Subcutaneous abdominal adipose tissue (tissue), 5 donors: ENCODE data around the gene SHMT2.

ENCODE experiments used
- H3K27ac ChIP-seq: one replicate; pipeline ENCODE4 v1.7.0; 2013; ENCODE audit warnings: low read depth, mild to moderate bottlenecking, inconsistent platforms, low read length, moderate library complexity
- H3K27me3 ChIP-seq, 5 donors: one replicate each; pipeline ENCODE4 v1.7.0; 2013; ENCODE audit warnings: low read length in 5 of 5, inconsistent platforms in 1 of 5; ENCODE audit not compliant: control insufficient read depth in 5 of 5, insufficient read depth in 4 of 5
- H3K36me3 ChIP-seq, 5 donors: one replicate each; pipeline ENCODE4 v1.7.0; 2013; ENCODE audit warnings: low read length in 5 of 5; ENCODE audit not compliant: control insufficient read depth in 5 of 5, insufficient read depth in 5 of 5
- H3K4me1 ChIP-seq, 5 donors: one replicate each; pipeline ENCODE4 v1.7.0; 2013; ENCODE audit warnings: low read length in 5 of 5, mild to moderate bottlenecking in 3 of 5, moderate library complexity in 1 of 5; ENCODE audit not compliant: control insufficient read depth in 5 of 5, insufficient read depth in 5 of 5
- H3K4me3 ChIP-seq, 5 donors: one replicate each; pipeline ENCODE4 v1.7.0; 2013; ENCODE audit warnings: low read length in 5 of 5, low read depth in 1 of 5
- H3K9ac ChIP-seq, 5 donors: one replicate each; pipeline ENCODE4 v1.7.0; 2013; ENCODE audit warnings: low read length in 5 of 5, mild to moderate bottlenecking in 4 of 5, moderate library complexity in 3 of 5
- H3K9me3 ChIP-seq, 5 donors: one replicate each; pipeline ENCODE4 v1.7.0; 2013; ENCODE audit warnings: low read length in 5 of 5; ENCODE audit not compliant: control insufficient read depth in 5 of 5
- donor health status: healthy.
- donor health status: healthy.
- donor health status: healthy.
- donor health status: healthy.
- donor health status: healthy.

Gene SHMT2

GRCh38 chr12:57229634-57230380 lies at the start of gene SHMT2:
SHMT2 (plus strand) TSS chr12:57229711; CDS start chr12:57229779, 68 bp downstream.
- H3K36me3 ChIP-seq, result peaks cover 0 to 37% (median 32%) of the 10 kb centered on the region in 5 donors
- peaks cover 2 to 53% (median 49%) of the 10 kb centered on the region in 5 donors for H3K4me1 ChIP-seq
- peak within 1 kb of the TSS; percentile 73 to 86 (median 79) for H3K4me3 ChIP-seq
- H3K9me3 ChIP-seq, result no peaks in the 10 kb centered on the region
- H3K27me3 ChIP-seq, result peaks cover 7 to 26% (median 18%) of the 10 kb centered on the region in 5 donors
- H3K9ac ChIP-seq, result peak within 1 kb of the TSS; percentile 63 to 91 (median 76)
- peak within 1 kb of the TSS; percentile 74 for H3K27ac ChIP-seq

GRCh38 chr12:57180321-57180989 lies 49.1 kb upstream of the SHMT2 start:
- Histone ChIP-seq H3K9me3 (no peaks in the 10 kb centered on the region), H3K27me3 (no peaks in the 10 kb centered on the region), H3K36me3 (peaks cover 3 to 95% (median 87%) of the 10 kb centered on the region in 5 donors), H3K9ac (peak overlapping the region in 1 of 5 donors; percentile 3), H3K27ac (no peak overlapping the region), H3K4me3 (no peak overlapping the region), H3K4me1 (peaks cover 0 to 29% (median 12%) of the 10 kb centered on the region in 5 donors)

- peaks cover 0 to 27% (median 12%) of the 10 kb centered on the region in 5 donors for H3K4me1 ChIP-seq
- H3K9ac ChIP-seq, result peak overlapping the region in 1 of 5 donors; percentile 3
- no peak overlapping the region for H3K27ac ChIP-seq
- no peak overlapping the region for H3K4me3 ChIP-seq
- no peaks in the 10 kb centered on the region for H3K9me3 ChIP-seq
- H3K27me3 ChIP-seq, result no peaks in the 10 kb centered on the region
- H3K36me3 ChIP-seq, result peaks cover 3 to 95% (median 87%) of the 10 kb centered on the region in 5 donors
Measured at GRCh38 chr12:57181072-57181471, 48.4 kb upstream of the SHMT2 start.

- peaks cover 0 to 95% (median 87%) of the 10 kb centered on the region in 5 donors for H3K36me3 ChIP-seq
- H3K27ac ChIP-seq, result no peak overlapping the region
- H3K9ac ChIP-seq, result no peak overlapping the region
Measured at GRCh38 chr12:57181561-57182155, 47.9 kb upstream of the SHMT2 start.

GRCh38 chr12:57182918-57183575 lies 46.5 kb upstream of the SHMT2 start:
- Histone ChIP-seq H3K27ac (no peak overlapping the region), H3K9ac (no peak overlapping the region), H3K4me3 (no peak overlapping the region), H3K4me1 (peaks cover 0 to 27% (median 12%) of the 10 kb centered on the region in 5 donors), H3K27me3 (no peaks in the 10 kb centered on the region), H3K36me3 (peaks cover 0 to 95% (median 86%) of the 10 kb centered on the region in 5 donors), H3K9me3 (no peaks in the 10 kb centered on the region)

More at GRCh38 chr12:57181561-57182155, 47.9 kb upstream of the SHMT2 start:
- H3K27me3 ChIP-seq, result no peaks in the 10 kb centered on the region
- H3K4me3 ChIP-seq, result no peak overlapping the region
- peaks cover 0 to 27% (median 12%) of the 10 kb centered on the region in 5 donors for H3K4me1 ChIP-seq
- H3K9me3 ChIP-seq, result no peaks in the 10 kb centered on the region

- Histone ChIP-seq H3K36me3 (peaks cover 0 to 95% (median 86%) of the 10 kb centered on the region in 5 donors), H3K27ac (no peak overlapping the region), H3K9ac (no peak overlapping the region), H3K4me3 (no peak overlapping the region), H3K4me1 (peaks cover 0 to 27% (median 12%) of the 10 kb centered on the region in 5 donors), H3K9me3 (no peaks in the 10 kb centered on the region), H3K27me3 (no peaks in the 10 kb centered on the region)
Measured at GRCh38 chr12:57183939-57184725, 45.4 kb upstream of the SHMT2 start.

GRCh38 chr12:57185403-57185802 lies 44.1 kb upstream of the SHMT2 start:
- Histone ChIP-seq H3K36me3 (peaks cover 0 to 95% (median 86%) of the 10 kb centered on the region in 5 donors), H3K9ac (no peak overlapping the region), H3K27ac (no peak overlapping the region), H3K9me3 (no peaks in the 10 kb centered on the region), H3K4me3 (no peak overlapping the region), H3K27me3 (no peaks in the 10 kb centered on the region), H3K4me1 (peaks cover 0 to 27% (median 12%) of the 10 kb centered on the region in 5 donors)

GRCh38 chr12:57185906-57186508 lies 43.5 kb upstream of the SHMT2 start:
- peaks cover 0 to 21% (median 5%) of the 10 kb centered on the region in 5 donors for H3K4me1 ChIP-seq
- no peak overlapping the region for H3K27ac ChIP-seq
- H3K9ac ChIP-seq, result no peak overlapping the region
- H3K27me3 ChIP-seq, result no peaks in the 10 kb centered on the region
- peaks cover 0 to 95% (median 86%) of the 10 kb centered on the region in 5 donors for H3K36me3 ChIP-seq
- H3K4me3 ChIP-seq, result no peak overlapping the region
- H3K9me3 ChIP-seq, result no peaks in the 10 kb centered on the region
